HG03045 (cell line): ENCODE results near the gene PRODH.
"Not testable (repeated sequence)": the region's sequence is repeated elsewhere in the genome, so short reads cannot be mapped to it uniquely, and the experiment has no call there.

Experiments
- ATAC-seq: cut with Tn5 transposase; IDR thresholded peaks from one replicate; pipeline ENCODE4 v1.9.1; 2021; ENCODE audit warnings: mild to moderate bottlenecking, moderate library complexity; ENCODE audit not compliant: unreplicated experiment

The PRODH gene

DNA sequence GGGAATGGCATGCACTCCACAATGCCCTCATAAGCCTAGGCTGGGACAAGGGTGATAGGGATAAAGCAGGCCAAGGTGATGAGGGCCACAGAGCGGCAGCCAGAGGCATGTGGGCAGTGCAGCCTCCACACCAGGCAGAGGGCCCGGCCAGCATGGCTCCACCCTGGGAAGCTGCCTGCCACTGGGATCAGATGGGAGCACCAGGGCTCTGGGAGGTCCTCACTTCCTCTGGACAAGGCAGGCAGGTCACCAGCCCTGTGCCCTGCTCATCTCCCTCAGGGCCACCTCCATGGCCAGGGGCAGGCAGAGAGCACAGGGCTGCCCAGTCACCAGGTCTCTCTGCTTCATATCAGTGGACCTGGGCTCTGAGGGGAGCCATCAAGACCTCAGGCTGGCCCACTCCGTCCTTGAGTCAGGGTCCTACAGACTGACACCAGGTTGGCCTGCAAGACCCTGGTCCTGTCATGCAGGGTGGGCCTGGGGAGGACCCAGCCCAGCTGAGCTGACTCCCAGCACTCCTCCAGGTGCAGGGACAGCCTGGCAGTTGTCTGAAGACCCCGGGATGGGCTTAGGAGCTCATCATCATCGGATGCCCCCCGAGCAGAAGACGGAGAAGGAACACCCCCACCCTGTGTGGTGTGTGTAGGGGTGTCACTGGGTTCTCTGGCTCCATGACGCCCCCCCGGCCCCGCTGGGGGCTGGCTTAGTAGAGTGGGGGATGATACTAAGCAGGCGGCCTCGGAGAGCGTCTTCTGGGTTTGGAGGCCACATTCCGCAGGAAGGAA is 33.3 kb upstream of the PRODH start:
- not testable (repeated sequence) for ATAC-seq

DNA sequence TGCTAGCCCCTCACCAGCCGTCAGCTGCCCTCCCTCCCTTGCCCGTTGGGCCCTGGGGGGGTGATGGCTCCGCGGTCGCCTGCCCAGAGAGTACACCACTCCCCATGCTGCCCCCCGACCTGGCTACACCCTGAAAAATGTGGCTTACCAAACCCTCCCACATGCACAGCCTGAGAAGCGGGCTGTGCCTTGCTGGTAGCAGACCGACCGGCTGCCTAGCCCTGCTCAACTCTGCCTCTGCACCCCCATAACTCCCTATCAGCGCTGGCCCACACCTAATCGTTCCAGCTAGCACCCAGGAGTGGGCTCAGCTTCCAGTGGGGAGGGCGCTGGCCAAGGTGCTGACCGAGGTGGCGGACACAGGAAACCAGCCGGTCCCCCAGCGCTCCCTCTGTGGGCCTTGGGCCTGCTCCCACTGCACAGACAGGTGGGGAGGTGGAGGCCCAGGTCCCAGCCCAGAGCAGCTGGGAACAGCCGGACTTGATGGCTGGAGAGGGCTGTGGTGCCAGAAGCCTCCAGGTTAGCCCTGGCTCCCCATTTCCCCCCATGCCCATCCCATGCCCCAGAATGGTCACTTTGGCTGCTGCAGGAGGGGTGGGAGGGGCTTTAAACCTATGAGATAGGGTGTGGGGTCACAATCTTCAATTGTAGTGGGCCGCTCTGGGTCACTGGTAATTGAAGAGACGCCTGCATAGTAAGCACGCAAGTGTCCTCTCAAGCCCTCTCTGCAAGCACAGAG is 32.1 kb upstream of the PRODH start:
- ATAC-seq, result no peak

DNA sequence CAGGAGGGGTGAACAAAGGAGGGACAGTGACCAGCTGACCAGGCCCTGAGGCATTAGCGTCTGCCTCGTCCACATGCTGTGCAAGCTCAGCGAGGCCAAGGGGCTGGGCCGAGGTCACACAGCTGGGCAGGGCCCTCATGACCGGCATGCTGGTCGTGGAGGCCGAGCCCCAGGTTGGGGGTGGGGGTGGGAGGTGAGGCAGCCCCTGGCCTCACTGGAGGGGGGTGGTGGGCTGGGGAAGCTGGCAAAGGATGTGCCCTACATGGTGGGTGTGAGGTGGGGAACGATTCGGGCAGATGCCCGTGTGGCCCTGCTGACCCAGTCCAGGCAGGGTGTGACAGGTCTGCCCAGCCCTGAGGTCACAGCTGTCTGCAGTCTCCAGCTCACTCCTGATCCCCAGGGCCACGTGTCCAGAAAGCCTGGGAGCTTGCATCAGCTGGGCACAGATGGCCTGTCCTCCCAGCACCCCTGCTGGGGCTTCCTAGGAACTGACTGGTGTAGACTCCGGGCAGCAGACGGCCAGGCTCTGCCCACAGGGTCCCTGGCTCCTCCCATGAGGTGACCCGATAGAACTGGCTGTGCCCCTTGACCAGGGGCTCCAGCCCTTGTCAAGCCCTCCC is 31.4 kb upstream of the PRODH start:
- not testable (repeated sequence) for ATAC-seq

DNA sequence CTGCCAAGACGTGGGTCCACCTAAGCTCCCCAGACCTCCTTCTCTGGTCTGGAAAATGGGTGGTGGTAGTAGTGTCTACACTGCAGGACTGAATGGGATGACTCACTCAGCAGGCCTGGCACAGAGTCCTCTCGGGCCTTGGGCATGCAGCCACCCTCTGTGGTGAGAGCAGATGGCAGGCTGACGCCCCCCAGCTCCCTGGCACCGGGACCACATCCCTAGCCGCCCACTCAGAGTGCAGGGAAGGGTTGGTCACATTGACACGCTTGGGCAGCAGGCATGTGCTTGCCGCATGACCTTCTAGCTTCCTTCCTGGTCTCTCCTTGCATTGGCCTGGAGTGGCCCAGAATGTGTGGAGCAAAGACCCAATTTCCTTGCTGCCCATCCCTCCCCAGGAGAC is 30.7 kb upstream of the PRODH start:
- ATAC-seq, result no peak

DNA sequence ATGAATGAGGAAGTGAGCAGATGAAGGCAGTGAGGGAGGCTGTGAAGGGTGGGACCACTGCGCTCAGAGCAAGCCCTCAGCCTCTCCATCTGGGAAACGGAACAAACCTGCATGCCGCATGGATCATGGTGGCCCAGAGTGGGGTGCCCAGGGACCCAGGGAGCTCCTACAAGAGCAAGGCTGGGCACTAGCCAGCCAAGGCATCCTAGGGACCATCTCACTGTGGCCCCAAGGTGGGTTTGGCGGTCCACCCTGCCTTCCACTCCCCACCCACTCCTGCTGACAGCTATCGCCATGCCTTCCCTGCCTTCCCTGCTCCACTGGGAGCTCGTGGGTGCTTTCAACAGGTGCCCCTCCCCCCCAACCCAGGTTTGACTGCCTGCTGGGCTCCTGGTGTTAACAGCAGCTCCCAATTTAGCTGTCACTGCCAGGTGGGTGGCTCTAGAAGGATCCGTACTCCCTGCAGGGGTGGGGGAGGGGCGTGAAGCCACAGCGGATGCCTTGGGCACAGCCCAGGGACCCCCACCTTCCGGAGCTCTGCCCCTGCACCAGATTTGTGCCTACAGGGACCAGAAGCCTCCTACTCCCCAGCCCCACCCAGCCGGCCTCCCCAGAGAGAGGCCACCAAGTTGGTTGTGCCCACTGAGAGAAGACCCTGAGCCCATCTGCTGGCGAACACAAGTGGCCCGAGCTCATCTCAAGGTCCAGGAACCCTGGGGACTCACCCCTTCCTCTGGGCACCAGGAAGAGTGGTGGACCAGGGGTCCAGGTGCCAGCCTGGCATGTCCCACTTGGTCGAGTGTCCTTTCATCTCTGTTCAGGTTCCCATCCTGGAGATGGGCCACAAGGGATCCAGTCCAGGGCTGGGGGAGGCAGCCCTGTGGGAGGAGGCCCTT is 29.7 kb upstream of the PRODH start:
- ATAC-seq, result no peak

DNA sequence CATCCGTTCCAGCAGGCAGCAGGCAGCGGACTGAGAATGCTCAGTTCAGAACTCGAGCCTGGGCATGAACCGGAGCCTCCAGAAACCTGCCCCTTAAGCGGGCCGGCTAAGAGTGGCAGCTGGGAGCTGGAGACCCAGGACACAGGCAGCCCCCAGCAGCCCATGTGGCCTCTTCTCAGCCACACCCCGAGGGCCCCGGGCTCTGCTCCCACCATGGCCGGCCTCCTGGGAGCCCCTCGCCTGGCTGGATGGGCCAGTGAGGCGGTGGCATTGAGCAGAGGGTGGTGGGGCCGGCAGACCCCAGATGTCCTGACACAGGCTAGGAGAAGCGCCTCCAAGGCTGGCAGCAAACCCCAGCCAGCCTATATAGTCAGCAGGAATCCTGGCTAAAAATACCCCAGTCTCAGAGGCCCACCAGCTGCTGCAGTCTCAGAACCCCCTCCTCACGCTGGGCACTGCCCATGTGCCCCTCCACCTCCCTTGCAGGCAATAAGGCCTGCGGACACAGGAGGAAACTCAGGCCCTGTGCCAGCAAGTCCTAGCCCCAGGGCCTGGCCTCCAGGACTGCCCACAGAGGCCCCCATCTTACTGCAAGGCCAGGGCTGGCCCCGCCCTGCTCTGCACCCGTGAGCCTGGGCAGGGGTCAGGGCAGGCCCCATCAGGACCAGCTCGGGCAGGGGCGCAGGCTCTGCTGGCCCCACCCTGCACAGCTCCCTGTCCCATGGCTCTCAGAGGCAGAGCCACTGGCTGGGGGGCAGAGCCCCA is 28.6 kb upstream of the PRODH start:
- ATAC-seq, result not testable (repeated sequence)

DNA sequence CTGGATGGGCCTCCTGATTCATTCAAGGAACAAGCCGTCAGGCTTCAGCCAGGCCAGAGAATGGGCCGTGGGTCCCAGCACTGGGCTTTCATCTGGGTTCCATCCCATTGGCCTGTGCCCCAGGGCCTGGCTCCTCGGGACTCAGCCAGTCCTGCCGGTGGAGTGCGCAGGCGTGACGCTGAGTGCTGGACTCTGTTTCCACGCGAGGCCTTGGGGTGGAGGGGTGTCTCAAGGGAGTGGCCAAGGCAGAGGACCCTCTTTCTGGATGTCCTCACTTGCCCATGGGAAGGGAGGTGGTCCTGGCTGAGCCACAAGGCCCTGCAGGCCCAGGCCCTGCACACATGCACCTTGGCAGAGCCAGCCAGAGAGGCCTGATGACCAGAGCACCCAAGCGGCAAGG is 28.0 kb upstream of the PRODH start:
- not testable (repeated sequence) for ATAC-seq

DNA sequence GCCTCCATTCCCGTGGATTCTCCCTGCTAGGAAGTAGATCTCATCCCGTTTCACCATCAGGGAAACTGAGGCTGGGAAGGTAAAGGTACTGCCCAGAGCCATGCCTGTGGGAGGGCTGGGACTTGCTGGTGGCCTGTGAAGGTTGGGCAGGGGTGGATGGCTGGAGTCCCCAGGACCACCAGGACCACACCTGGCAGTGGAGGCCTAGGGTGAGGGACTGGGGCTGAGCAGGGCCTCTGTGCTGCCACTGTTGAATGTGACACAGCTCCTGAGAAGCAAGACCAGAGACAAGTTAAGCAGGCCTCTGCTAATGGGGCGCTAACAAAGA is 26.2 kb upstream of the PRODH start:
- ATAC-seq, result no peak

DNA sequence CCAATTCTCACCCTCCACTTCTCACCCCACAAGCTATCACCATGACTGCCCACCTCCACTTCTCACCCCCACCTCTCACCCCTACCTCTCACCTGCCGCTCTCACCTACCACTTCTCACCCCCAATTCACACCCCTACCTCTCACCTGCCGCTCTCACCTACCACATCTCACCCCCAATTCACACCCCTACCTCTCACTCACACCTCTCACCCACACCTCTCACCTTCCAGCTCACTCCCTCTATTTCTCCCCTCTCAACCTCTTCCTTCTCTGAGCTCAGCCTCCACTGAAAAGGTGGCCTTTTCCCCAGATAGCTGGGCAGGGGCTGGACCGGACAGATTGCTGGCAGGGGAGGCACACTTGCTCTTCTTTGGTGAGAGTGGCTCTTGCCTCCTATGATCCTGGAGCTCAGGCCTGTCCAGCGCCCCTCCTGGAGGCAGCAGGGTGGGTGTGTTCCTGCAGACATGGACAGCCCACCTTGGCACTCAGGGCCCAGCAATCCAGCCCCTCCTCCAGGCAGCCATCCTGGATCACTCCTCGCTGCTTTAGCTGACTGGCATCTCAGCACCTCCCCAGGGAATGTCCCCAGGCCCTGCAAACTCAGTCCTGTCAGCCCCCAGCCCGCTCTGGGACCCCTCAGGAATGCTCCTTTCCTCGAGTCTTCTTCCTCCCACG is 25.7 kb upstream of the PRODH start:
- ATAC-seq, result not testable (repeated sequence)

DNA sequence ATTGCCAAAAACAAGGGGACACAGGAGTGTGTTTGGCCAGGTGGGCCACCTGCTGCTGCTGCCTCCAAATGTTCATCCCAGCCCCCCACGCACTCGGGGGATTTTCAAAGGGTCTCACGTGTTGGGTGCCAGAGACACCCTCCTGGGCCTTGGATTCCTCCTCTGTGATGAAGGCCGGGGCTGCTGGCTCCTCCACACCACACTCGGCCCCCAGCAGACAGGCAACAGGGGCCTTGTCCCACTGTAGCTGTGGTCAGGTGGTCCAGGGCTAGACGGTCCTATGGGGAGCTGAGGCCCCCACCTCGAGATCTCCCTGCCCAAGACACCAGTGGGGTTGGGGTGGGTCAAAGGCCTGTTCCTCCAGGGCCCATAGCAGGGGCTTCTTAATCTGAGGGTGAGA is 25.1 kb upstream of the PRODH start:
- not testable (repeated sequence) for ATAC-seq

DNA sequence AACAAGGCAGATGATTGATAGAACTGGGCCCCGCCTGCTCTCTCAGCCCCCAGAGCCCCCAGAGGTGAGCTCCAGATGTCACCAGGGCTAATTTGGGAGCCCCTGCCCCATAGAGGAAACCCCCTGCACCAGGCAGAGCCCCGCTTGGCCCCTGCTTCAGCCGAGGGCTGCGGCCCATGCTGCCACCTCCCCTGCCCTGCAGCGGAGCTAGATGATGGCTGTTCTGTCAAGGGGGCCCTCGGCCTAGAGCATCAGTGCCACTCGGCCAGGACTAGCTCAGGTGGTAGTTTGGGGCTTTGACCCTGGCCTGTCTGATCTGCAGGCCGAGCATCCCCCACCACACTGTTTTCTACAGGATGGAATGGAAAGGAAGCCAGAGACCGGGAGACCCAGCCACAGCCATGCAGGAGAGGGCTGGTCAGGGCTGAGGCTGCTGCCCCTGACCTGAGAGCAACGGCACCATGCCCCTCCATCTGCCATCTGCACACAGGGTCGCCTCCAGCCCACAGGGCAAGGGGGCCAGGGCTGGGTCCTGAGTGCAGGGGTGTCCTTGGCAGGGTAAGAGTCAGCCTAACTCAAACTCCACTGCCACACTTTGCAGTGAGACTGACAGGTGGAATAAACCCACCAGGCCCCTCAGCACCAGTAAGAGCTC is 24.2 kb upstream of the PRODH start:
- ATAC-seq, result not testable (repeated sequence)

DNA sequence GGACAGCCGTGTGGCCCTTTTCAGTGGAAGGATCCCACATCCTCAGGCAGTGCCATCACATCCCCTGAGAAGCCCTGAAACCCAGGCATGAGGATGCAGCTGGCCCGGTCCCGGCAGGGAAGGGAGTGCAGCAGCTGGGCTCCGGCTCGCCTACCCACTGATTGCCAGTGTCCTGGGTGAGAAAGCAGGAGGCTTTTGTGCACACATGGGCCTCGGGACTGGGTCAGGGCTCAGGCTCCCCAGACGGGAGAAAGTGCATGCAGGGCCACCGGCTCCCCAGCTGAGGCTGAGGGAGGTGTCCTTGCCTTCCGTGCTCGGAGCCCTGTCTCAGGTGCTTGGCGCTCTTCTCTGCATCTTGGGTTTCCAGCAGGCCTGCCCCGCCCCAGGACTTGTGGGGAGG is 23.6 kb upstream of the PRODH start:
- ATAC-seq, result not testable (repeated sequence)

DNA sequence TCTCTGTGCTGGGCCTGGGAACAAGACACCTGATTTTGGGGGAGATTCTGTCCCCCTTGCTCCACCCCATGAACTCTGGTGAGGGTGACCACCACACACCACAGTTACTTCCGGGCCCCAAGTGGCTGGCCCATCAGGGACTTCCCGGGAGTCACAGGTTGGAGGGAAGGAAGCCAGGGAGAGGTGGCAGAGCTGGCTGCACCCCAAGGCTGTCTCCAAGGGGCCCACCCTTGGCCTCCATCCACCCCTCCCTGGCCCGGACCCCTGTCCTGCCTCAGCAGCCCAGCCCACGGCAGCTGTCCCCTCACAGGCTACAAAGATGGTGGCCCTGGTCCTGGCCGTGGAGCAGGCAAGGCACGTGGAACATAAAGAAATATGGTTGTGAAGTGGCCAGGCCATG is 23.2 kb upstream of the PRODH start:
- ATAC-seq, result not testable (repeated sequence)

DNA sequence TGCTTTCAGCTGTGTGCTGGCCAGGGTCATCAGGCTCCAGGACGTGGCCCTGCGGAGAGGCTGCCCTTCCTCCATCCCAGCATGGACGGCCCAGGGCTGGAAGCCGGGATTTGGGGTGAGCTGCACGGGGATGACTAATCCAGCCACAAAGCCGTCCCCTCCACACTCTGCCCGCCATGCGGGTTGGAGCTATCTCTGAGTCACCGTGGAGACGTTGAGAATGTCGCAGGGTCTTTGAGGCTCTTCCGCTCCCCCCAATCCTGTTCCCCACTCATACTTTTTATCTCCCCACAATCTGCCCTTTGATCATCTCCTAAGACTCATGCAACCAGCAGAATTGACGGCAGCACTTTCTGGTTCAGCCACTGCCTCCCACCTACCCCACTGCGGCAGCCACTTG is 22.6 kb upstream of the PRODH start:
- not testable (repeated sequence) for ATAC-seq

DNA sequence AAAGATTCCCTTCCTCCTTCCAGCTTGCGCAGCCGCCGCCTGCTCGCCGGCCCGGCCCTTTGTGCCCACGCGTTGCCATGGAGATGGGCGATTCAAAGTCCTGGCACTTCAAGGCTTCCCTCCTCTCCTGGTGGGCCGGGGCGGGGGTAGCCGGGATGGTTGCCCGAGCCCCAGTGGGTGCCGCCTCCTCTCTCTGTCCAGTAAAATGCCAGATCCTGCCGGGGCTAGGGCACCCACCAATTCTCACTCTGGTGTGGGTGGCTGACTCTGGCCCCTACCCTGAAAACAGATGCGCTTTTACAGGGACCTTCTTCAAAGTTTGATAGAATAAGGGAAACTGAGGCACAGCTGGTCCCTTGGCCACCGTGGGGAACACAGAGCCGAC is 22.2 kb upstream of the PRODH start:
- not testable (repeated sequence) for ATAC-seq

DNA sequence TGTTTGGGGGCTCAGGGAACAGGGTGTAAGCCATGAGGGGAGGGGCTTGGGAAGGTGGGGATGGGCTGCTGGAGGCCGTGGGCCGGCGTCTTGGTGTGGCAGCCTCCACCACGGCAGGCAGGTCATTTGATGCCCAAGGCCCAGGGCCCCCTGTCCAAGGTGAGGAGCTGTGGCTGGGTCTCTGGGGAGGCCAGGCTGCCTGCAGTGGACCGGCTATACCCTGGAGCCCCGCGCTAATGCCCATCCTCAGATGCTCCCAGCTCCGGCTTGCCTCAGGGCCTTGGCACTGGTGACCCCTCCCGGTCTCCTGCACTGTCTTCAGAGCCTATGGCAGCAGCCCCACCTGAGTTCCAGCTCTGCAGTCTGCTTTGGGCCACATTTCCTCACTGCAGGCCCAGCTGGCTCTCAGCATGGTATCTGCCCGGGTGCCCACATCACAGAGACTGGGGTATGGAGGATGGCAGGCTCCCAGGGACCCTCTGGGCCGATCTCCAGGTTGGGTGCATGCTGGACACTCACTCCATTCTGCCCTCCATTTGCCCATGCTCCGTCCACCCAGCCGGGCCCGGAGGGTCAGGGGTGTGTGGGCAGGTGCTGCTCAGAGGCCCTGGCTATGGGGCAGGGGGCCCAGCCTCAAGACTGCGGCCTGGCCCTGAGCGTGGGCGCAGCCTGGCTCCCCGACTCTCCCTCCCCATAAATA is 21.7 kb upstream of the PRODH start:
- ATAC-seq, result not testable (repeated sequence)

DNA sequence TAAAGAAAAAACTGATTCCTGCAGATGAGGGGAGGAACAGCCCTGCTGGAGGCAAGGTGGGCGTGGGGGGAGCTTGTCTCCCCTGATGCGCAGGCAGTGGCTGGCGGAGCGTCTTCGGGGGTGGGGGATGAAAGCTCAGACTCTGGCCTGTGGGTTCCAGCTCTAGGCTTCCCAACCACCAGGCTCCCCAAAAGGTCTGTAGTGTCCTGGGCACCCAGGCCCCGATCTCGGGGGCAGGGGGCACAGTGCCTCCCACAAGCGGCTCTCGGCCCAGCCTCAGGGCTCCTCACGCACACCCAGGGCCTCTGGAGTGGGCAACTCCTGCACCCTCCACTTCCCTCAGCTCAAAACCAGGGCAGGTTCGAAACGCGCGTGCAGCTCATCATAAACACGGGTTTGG is 20.9 kb upstream of the PRODH start:
- not testable (repeated sequence) for ATAC-seq

DNA sequence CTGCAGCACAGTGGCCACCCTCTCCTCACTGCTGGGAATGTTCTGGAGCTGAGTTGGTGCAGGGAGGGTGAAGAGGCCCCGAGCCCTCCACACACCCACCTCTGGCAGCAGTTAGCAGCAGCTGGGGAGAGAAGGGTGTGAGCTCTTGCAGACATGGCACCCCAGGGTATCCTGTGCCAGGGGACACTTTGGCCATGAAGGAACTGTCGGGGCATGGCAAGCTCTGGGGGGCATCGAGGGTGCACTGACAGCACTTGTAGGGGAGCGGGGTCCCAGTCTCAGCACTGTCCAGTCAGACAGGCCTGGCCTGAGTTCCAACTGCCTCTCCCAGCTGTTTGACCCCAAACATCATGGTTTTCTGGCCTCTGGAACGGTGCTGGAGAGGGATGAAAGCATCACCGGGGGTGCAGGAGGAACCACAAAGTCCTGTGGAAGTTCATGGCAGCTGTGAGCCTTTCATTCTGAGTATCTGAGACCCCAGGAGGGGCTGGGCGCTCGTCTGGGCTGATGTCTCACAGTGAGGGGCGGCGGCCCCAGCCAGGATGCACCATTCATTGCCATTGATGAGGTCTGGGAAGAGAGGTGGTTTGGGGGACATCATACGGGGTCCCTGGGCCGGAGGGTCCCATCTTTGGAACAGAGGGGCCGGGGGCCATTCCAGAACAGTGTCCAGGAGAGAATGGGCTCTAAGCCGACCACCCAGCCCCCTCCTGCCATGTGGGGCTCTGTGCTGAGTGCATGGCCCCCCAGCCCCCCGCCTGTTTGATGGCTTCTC is 20.2 kb upstream of the PRODH start:
- ATAC-seq, result not testable (repeated sequence)
